Measurements from ENCODE around the gene ID2. TPM values are rescaled to one million over a fixed set of nuclear protein-coding genes. Genes with fewer than 3 reads are reported as not detected.
"Not testable (repeated sequence)": the region's sequence is repeated elsewhere in the genome, so short reads cannot be mapped to it uniquely, and the experiment has no call there.

Gene ID2
- total RNA-seq, 1 experiment from 2014 or later, result 90.9 TPM

GRCh38 chr2:8722986-8723385, 41.1 kb downstream of the ID2 start:
- no peak overlapping the region for H3K4me3 Mint-ChIP-seq (ENCODE audit: unreplicated experiment)
- ChIA-PET POLR2A (no interaction called here), CTCF (no interaction called here)
- H3K9me3 ChIP-seq, result no peaks in the 10 kb centered on the region
- H3K27me3 ChIP-seq (replicated peaks; ENCODE audit: control insufficient read depth, insufficient read depth, low read length), result no peaks in the 10 kb centered on the region
- DNase-seq, result no peak
- no peak overlapping the region for H3K27ac Mint-ChIP-seq (ENCODE audit: unreplicated experiment)
- TF ChIP-seq CTCF (IDR thresholded peaks at IDR 0.05; ENCODE audit: insufficient read depth in 1 of 2, low read depth in 1 of 2, low read length in 1 of 2, severe bottlenecking in 1 of 2, unreplicated experiment in 1 of 2), result no peak
- no peak overlapping the region for H3K4me3 ChIP-seq (ENCODE audit: low read depth, low read length)
- no peaks in the 10 kb centered on the region for H3K9me3 Mint-ChIP-seq (ENCODE audit: unreplicated experiment)
- H3K36me3 Mint-ChIP-seq (ENCODE audit: insufficient read depth, unreplicated experiment), result no peaks in the 10 kb centered on the region
- BruUV-seq (replicated peaks), result no TSS peak
- intact Hi-C loops (cut with micrococcal nuclease; ENCODE audit: unreplicated experiment), result no loop called here
- H3K27me3 Mint-ChIP-seq (ENCODE audit: insufficient read depth, unreplicated experiment), result no peaks in the 10 kb centered on the region
- no peaks in the 10 kb centered on the region for H3K4me1 ChIP-seq
- H3K4me1 Mint-ChIP-seq (ENCODE audit: low read depth, unreplicated experiment), result no peaks in the 10 kb centered on the region
- no peaks in the 10 kb centered on the region for H3K36me3 ChIP-seq (ENCODE audit: control insufficient read depth, insufficient read depth, low read length)

GRCh38 chr2:8725838-8726237, 44.0 kb downstream of the ID2 start:
- no peaks in the 10 kb centered on the region for H3K27me3 ChIP-seq (replicated peaks; ENCODE audit: control insufficient read depth, insufficient read depth, low read length)
- ChIA-PET CTCF (no interaction called here), POLR2A (no interaction called here)
- H3K36me3 ChIP-seq (ENCODE audit: control insufficient read depth, insufficient read depth, low read length), result no peaks in the 10 kb centered on the region; the same call in none of the 2 replicates
- peaks cover 12% of the 10 kb centered on the region for H3K36me3 Mint-ChIP-seq (ENCODE audit: insufficient read depth, unreplicated experiment)
- H3K4me1 Mint-ChIP-seq (ENCODE audit: low read depth, unreplicated experiment), result no peaks in the 10 kb centered on the region
- DNase-seq, result no peak
- H3K4me1 ChIP-seq, result no peaks in the 10 kb centered on the region
- H3K4me3 Mint-ChIP-seq (ENCODE audit: unreplicated experiment), result no peak overlapping the region
- no peaks in the 10 kb centered on the region for H3K27me3 Mint-ChIP-seq (ENCODE audit: insufficient read depth, unreplicated experiment)
- H3K9me3 Mint-ChIP-seq (ENCODE audit: unreplicated experiment), result no peaks in the 10 kb centered on the region
- H3K4me3 ChIP-seq (ENCODE audit: low read depth, low read length), result no peak overlapping the region
- no TSS peak for BruUV-seq (replicated peaks)
- intact Hi-C loops (cut with micrococcal nuclease; ENCODE audit: unreplicated experiment), result no loop called here
- no peaks in the 10 kb centered on the region for H3K9me3 ChIP-seq
- TF ChIP-seq CTCF (IDR thresholded peaks at IDR 0.05; ENCODE audit: insufficient read depth in 1 of 2, low read depth in 1 of 2, low read length in 1 of 2, severe bottlenecking in 1 of 2, unreplicated experiment in 1 of 2), result no peak
- H3K27ac Mint-ChIP-seq (ENCODE audit: unreplicated experiment), result no peak overlapping the region

- Mint-ChIP-seq H3K4me3 (ENCODE audit: unreplicated experiment) (no peak overlapping the region), H3K4me1 (ENCODE audit: low read depth, unreplicated experiment) (no peaks in the 10 kb centered on the region), H3K27me3 (ENCODE audit: insufficient read depth, unreplicated experiment) (no peaks in the 10 kb centered on the region), H3K9me3 (ENCODE audit: unreplicated experiment) (no peaks in the 10 kb centered on the region), H3K36me3 (ENCODE audit: insufficient read depth, unreplicated experiment) (peaks cover 24% of the 10 kb centered on the region), H3K27ac (ENCODE audit: unreplicated experiment) (no peak overlapping the region)
- intact Hi-C loops (cut with micrococcal nuclease; ENCODE audit: unreplicated experiment), result no loop called here
- DNase-seq, result no peak
- no peaks in the 10 kb centered on the region for H3K27me3 ChIP-seq (replicated peaks; ENCODE audit: control insufficient read depth, insufficient read depth, low read length)
- BruUV-seq (replicated peaks), result no TSS peak
- H3K36me3 ChIP-seq (ENCODE audit: control insufficient read depth, insufficient read depth, low read length), result no peaks in the 10 kb centered on the region; the same call in none of the 2 replicates
- no peaks in the 10 kb centered on the region for H3K9me3 ChIP-seq
- ChIA-PET CTCF (no interaction called here), POLR2A (no interaction called here)
- no peak overlapping the region for H3K4me3 ChIP-seq (ENCODE audit: low read depth, low read length)
- no peaks in the 10 kb centered on the region for H3K4me1 ChIP-seq
- TF ChIP-seq CTCF (IDR thresholded peaks at IDR 0.05; ENCODE audit: insufficient read depth in 1 of 2, low read depth in 1 of 2, low read length in 1 of 2, severe bottlenecking in 1 of 2, unreplicated experiment in 1 of 2), result no peak
Observed at GRCh38 chr2:8728305-8729015, 46.6 kb downstream of the ID2 start.

GRCh38 chr2:8729101-8729500, 47.2 kb downstream of the ID2 start:
- H3K4me3 Mint-ChIP-seq (ENCODE audit: unreplicated experiment); POLR2A ChIA-PET; H3K27ac Mint-ChIP-seq (ENCODE audit: unreplicated experiment); H3K4me1 ChIP-seq; H3K9me3 ChIP-seq; intact Hi-C loops (cut with micrococcal nuclease; ENCODE audit: unreplicated experiment); H3K27me3 Mint-ChIP-seq (ENCODE audit: insufficient read depth, unreplicated experiment); H3K36me3 ChIP-seq (ENCODE audit: control insufficient read depth, insufficient read depth, low read length); CTCF ChIA-PET; H3K9me3 Mint-ChIP-seq (ENCODE audit: unreplicated experiment); DNase-seq; H3K4me1 Mint-ChIP-seq (ENCODE audit: low read depth, unreplicated experiment); H3K27me3 ChIP-seq (replicated peaks; ENCODE audit: control insufficient read depth, insufficient read depth, low read length); H3K4me3 ChIP-seq (ENCODE audit: low read depth, low read length): not testable (repeated sequence)
- peaks cover 30% of the 10 kb centered on the region for H3K36me3 Mint-ChIP-seq (ENCODE audit: insufficient read depth, unreplicated experiment)
- BruUV-seq (replicated peaks), result TSS peak; percentile 22

All from Caco-2 (cell line).